HL-60/S4 treated with retinoic acid at 250 ng/mL for 4 days and 3 days (cell line): ENCODE data around the gene COPS9.

Experiments used
- in situ Hi-C: fragments of 300-500 bp; cut with MboI; formaldehyde crosslinking; loops from 2 replicates; pipeline ENCODE4 v1.7.0; 2022; ENCODE audit warnings: low sequenced_read_pairs

The COPS9 gene

DNA sequence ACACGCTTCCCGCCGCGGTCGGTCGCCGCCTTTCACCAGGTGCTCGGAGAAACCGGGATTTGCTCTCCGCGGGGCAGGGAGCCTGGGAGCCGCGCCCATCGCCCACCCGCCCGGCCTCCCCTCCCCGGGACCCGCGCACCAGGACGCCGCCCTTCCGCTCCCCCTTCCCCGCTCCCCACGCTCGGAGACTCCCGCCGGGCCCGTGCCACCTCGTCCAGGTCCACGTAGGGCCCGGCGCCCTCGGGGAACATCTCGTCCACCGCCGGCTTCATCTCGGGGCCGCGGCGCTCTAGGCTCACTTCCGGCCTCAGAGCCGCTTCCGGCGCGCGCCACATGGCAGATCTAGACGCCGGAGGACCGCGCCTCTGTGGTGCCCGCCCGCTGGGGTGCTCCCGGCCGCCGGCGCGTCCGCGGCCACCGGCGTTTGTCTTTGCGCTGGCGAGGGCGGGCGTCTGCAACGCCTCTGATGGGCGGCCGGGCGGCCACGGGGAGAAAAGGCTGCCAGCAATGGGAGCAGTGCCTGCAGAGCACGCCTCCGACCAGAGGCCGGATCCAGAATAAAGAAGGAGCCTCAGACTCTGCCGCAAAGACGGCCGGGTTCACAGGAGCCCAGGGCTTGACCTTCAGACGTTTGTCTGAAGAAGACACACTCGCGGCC, at the start of gene COPS9:
COPS9 (minus strand) TSS at position 293 of the 658 bp plus-strand sequence; CDS start at position 272, 21 bp downstream.
- in situ Hi-C loops, result no loop called here

DNA sequence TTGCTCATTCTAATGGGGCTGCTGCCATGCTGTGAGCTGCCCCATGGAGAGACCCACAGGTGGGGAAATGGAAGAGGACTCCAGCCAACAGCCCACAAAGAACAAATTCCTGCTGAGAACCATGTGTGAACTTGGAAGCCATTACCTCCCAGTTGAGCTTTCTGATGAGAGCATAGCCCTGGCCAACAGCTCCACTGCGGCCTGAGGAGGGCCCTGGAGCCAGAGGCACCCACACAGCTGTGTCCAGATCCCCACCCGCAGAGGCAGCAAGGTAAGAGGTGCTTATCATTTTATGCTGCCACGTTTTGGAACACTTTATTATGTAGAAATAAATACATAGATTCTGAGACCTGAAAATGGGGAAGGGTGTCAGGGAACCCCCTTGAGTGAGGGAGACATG, 48.6 kb upstream of the COPS9 start:
- in situ Hi-C loops, result no loop called here

DNA sequence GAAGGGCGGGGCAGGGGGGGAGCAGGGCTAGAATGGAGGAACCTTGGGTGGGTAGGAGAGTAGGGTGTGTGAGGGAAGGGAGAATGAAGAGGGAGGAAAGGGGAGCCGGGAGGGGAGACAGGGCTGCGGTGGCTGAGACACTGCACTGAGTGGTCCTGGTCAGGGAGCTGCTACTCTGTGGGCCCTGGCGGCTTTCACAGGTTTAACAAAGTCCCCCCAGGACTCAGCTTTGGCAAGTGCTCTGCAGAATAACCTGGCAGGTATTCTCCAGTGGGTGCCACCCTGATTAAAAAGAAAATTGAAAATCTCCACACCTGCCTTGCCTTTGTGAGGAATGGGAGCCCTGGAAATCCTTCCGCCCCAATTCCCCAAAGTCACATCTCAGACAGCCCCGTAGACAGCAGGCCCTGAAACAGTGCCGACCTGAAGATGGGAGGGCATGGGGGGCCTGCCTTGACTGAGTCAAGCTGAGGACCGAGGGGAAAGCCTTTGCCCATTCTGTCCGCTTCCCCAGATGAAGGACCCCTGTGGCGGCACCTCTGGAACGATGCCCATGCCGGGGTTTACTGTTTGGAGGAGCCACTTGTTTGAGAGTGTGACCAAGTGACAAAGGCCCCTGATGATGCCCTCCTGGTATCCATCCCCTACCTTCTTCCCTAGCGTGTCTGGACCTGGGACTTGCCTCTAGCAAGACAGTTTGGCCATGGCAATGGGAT, 47.9 kb upstream of the COPS9 start:
- in situ Hi-C loops, result no loop called here

DNA sequence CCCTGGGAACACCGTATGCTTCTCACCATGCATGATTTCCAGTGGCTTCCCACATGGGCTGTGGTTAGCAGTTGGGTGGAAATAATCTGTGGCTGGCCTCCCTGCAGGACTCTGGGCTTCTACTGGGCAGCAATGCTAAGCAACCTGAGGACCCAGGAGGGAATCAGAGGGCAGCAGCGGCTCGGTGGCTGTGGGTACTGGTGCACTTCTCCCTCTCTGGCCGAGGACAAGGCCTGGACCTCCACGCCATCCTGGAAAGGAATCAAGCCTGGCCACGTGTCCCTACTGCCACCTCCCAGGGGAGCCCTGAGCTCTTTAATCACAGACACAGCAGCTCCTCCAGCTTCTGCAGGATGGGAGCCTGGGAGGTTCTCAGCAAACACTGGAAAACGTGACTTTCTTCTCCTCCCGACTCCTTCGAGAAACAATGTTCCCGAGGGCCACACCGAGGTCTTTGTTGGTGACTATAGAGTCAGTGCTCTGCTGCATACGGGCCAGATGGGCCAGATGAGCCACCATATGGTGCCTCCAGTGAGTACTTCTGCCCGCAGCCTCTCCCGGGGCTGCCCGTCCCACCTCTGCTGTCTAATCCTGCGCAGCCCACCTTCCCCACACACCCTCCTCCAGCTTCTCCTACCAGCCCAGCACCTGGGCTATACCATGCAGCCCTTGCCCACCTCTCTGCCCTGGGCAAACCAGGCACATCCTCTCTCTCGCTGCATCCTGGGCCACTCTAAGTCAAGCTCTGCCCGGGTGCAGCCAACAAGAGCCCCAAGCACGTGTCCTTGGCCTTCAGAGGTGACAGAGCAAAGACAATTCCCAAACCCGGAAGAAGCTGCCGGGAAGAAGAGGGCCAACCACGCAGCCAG, 47.1 kb upstream of the COPS9 start:
- in situ Hi-C loops, result no loop called here

DNA sequence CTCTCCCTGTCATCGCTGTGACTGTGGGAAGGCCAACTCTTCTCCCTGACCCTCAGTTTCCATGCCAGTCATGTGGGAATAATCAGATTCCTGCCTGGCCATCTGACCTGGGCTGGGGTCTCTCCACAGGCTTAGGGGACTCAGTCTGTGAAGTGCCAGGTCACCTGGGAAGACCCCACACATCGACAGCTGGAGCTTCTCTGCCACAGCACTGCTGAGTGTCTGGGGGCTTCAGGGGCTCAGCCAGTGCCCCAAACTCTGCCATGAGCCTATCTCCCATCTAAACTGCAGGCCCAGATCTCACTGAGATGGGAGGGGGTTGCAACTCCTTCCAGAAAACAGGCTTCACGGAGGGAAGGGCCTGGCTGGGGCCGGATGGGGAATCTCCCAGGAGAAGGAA, 46.4 kb upstream of the COPS9 start:
- in situ Hi-C loops, result no loop called here

DNA sequence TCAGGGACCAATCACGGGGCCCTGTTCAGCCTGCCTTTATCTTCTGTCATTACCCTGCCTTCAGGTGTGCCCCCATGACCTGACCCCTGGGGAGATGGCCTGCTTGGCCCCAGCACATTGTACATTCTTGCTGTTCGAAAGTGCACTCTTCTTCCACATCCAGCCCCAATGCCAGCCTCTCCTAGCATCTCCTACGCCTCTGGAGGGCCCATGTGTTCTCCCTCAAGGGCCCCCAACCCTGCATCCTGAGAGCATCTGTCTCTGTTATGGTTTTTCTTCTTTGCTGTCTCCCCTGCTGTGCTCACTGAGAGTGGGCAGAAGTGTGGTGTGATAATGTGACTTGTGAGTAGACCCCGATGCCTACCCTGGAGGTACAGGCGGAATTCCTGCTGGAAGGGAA, 45.9 kb upstream of the COPS9 start:
- in situ Hi-C loops, result no loop called here

DNA sequence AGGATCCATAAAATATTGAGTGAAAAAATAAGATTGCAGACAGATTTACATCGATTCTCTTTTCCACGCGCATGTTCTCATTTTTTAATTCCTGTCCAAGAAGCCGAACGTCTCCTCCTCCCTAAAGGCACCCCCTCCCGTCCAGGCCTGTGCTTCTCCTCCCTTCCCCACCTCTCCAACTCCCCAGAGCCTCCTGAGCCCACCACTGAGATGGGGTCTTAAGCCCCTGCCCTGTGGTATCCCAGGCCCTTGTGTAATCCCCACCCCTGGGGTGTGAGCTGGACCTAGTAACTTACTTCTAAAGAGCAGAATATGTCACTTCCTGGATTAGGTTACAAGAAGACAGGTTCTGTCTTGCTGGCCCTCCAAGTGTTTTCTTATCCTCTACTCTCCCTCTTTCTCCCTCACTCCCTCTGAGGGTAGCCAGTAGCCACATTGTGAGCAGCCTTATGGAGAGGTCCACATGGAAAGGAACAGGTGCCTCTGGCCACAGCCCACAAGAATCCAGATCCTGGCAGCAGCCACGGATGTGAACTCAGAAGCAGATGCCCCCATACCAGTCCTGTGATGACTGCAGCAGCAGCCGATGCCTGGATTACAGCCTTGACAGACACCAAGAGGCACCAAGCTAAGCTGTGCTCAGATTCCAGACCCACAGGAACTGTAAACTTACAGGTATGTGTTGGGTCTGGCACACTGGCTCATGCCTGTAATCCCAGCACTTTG, 44.0 kb upstream of the COPS9 start:
- in situ Hi-C loops, result no loop called here

DNA sequence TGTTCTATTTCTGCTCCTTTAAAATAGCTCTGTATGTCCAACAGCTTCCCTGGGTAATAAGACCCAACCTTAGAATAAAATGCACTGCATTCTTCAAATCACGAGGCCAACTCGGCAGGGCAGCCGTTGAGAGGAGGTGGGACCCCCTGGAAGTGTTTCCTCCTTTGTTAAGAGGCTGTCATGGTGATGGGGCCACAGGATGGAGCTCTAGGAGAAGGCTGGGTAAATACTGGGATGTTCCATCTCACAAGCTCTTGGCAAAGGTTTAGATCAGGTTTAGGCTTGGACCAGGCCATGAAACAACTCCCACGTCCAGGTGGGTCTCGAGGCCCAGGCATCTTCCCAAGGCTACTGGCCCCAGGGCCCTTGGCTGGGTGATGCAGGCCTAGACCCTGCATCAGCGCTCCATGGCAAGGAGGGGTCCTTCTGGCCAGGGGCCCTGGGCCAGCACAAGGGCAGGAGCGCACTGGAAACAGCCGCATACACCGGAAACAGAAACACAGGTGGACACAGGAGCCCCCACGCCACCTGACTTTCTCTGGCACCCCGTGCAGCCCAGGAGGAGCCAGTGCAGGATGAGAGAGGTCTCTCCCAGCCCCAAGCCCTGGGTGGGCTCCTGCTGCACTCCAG, 43.2 kb upstream of the COPS9 start:
- in situ Hi-C loops, result no loop called here

DNA sequence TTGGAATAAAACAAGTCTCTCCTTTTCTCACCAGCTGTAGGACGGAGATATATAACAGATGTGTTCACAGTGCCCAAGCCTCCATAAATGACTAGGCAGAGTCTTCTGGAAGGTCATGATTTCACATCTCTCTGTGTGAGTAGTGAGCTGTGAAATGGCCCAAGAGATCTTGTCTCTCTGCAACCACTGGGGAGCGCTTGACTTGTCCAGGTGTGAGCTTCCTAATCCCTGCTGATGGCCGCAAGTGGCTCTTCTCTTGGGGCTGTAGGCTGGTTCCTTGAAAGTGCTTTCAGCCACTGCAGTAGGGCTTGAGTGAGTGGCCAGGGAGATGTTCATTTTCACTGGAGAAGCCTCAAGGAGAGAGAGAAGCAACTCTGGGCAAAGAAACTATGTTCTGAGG, 42.5 kb upstream of the COPS9 start:
- in situ Hi-C loops, result no loop called here

DNA sequence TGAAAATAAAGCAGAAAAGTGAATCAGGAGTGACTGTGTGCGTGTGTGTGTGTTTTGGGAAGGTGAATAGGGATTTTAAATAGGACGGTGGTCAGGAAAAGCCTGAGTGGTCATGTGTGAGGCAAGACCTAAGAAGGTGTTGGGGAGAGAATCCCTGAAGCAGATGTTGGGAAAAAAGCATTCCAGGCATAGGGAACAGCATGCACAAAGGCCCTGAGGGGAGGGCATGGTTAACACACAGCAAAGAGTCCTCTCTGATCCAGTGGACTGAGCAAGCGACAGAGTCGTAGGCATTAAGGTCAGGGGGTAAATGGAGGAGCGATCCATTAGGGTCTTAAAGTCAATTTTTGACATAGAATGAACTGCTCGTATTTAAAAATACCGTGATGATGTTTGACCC, 38.4 kb upstream of the COPS9 start:
- in situ Hi-C loops, result no loop called here

DNA sequence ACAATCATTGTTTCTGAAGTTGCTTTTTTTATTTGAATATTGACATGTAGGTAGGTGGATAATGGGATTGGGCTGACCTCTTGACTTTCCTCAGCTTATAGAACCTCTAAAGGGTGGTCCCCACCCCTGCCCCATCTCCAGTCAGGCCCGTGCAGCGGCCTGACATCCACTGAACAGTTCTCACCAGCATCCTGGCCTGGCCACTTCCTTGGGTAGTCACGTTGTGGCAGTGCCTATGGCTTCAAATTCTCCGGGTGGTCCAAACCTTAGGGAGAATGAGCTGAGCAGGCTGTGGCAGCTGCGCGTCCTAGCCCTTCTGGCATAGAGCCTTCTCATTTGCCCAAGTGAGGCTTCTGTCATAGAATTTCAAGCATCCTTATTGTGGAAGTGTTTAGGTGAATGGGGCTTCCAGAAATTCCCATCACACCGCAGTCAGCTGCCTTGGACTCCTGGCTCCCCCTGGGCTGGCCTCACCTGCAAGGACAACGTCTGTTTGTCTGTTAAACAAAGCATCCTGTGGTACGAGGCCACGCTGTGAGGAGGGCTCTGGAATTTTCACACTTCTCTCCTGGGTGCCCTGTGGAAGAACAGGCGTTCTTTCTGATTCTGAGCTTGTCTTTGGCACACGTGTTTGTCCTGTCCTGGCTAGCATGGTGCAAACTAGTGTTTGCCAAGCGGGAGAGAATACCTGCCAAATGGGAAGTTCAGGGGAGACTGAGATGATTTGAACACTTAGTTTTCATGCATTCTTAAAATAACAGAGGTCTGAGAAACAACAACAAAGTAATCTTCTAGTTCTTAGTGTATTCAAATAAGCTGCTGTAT, 36.2 kb upstream of the COPS9 start:
- in situ Hi-C loops, result no loop called here

DNA sequence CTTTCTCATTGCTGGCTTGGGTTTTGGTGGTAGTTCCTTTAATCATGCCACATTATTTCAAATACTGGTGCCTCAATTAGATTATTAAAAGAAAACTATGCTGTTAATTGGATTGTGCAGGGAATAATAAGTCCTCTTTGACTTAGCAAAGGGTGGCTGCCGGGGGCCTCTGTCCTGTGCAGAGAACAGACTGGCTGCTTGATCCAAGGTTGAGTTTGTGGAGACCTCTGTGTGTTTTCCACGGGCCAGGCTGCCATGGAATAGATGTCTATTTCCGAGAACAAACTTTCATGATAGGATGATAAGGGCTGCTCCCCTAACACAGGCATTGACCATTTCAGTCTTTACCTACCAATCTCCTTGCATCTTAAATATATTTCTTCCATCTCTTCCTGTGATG, 34.8 kb upstream of the COPS9 start:
- in situ Hi-C loops, result no loop called here

DNA sequence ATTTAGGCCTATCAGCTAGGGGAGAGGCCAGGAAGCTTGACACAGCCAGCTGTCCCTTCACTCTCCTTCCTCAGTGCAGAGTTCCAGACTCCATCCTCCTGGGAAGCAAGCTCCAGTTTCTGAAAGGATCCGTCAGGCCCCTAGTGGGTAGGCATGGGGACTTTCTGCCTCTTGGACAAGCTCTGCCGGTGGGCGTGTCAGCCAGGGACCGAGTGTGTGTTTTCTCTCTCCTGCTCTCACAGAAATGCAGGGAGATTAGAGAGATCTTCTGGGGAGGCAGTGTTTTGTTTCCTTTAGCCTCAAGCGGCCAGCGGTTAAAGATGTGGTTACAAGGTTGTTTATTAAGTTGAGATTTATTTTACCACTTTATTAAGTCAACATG, 34.2 kb upstream of the COPS9 start:
- in situ Hi-C loops, result no loop called here

DNA sequence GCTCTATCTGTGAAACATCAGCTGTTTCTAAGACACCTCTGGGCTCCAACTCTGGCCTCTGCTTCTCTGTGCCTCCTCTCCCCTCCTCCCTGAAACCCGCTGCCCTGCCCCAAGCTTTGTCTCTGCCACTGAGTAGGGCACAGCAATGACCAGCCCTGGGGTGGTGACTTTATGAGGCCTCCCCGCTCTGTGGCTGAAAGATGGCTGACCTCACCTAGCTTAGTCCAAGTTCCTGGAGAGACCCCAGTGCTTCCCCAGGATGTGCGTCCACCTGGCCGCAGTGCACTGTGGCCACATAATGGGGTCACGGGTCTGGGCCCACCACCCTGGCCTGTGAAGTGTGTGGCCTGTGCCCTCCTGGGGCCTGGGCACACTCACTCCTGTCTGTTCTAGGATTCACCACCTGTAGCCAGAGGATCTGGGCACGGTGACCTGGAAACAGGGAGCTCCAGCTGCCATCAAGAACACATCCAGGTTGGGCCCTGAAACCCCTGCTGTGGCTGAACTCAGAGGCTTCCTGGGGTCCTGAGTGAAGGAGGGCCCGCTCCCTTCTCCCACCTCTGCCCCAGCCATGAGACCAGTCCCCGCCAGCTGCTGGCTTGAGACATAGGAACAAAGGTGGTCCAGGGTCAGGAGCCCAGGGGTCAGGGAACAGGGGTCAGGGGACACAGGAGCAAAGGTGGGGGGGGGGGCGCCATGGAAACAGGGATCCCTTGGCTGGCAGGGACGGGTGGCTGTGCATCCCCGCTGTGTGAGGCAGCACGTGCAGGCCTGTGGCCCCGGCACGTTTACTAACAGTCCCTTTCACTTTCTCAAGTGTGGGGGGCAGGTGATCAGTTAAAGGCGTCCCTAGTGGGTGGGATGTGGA, 33.6 kb upstream of the COPS9 start:
- in situ Hi-C loops, result no loop called here

DNA sequence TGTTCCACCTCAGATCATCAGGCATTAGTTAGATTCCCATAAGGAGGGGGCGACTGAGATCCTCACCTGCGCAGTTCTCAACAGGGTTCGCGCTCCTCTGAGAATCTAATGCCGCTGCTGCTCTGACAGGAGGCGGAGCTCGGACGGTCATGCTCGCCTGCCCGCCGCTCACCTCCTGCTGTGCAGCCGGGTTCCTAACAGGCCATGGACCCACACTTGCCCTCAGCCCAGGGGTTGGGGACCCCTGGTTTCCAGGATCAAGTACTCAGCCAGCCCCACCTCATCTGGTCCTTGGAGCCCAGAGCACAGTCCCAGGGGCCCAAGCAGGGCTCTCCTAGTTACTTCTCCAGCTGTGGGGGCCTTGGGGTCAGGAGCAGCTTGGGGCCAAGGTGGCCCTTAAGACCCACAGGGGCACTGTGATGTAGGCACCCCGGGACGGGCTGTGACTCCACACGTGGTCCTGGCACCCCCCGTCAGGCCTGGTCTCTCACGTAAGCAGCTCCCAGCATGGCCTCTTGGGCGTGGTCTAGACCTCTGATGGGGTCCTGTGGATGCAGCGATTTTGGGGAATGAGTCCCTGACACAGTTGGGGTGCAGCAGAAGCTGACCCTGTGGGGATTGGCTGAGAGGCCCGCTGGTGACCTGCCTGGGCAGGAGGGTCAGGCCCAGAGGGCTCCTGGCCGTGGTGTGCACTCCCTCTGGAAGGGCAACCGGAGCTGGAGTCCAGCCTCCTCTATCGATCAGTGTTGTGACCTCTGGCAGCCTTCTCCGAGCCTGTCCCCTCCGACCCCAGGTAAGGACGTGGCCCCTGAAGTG, 32.6 kb upstream of the COPS9 start:
- in situ Hi-C loops, result no loop called here

DNA sequence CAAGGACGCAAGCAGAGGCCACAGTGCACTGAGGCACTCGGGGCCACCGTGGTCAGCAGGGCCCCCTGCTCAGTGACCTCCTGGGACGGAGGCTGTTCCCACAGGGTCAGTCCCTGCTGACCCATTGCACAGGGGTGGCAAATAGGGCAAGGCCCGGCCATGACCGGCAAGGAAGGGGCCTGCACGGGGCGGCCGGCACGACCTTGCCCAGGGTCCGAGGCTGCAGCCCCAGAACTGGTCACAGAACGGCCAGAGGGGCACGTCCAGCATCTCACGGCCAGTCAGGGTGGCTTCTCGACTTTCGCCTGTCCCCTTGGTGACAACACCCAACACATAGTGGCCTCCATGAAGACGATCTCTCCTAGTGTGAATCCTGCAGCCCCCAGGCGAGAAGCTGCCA, 31.9 kb upstream of the COPS9 start:
- in situ Hi-C loops, result no loop called here

DNA sequence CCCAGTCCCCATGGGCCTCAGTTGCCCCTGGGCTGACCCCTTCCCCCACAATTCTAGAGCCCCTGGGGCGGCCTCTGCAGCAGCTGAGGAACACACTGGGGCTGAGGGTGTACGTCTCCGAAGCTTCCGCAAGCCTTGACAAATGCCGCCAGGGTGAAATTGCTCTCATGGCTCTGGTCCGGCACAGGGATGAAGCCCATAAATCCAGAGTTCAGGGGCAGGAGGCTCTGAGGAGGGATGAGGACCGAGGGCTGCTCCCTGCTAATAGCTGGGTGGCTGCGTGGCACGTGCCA, 31.4 kb upstream of the COPS9 start:
- in situ Hi-C loops, result no loop called here
